NCI-H2029 (cell line): ENCODE measurements around the gene SPP2.

Source experiments
- DNase-seq: peaks from one replicate; lab custom pipeline; 2025; lab: John Stamatoyannopoulos, UW

Gene SPP2

GRCh38 chr2:234050455-234051135 lies at the start of gene SPP2:
SPP2 (plus strand) TSS chr2:234050702; CDS start chr2:234050787, 85 bp downstream.
- no peak for DNase-seq

- no peak for DNase-seq
Measured at GRCh38 chr2:234001380-234002160, 48.9 kb upstream of the SPP2 start.

GRCh38 chr2:234002281-234002680 lies 48.2 kb upstream of the SPP2 start:
- no peak for DNase-seq

GRCh38 chr2:234003972-234004617 lies 46.4 kb upstream of the SPP2 start:
- no peak for DNase-seq

- no peak for DNase-seq
Measured at GRCh38 chr2:234005126-234005525, 45.4 kb upstream of the SPP2 start.

- DNase-seq: no peak
Measured at GRCh38 chr2:234006501-234006900, 44.0 kb upstream of the SPP2 start.

GRCh38 chr2:234014427-234014826 lies 36.1 kb upstream of the SPP2 start:
- DNase-seq: no peak

GRCh38 chr2:234015861-234016260 lies 34.6 kb upstream of the SPP2 start:
- no peak for DNase-seq

GRCh38 chr2:234019896-234020295 lies 30.6 kb upstream of the SPP2 start:
- no peak for DNase-seq

GRCh38 chr2:234020332-234020731 lies 30.2 kb upstream of the SPP2 start:
- DNase-seq: no peak

GRCh38 chr2:234022424-234022823 lies 28.1 kb upstream of the SPP2 start:
- DNase-seq: no peak

- no peak for DNase-seq
Measured at GRCh38 chr2:234024304-234024703, 26.2 kb upstream of the SPP2 start.

- no peak for DNase-seq
Measured at GRCh38 chr2:234025466-234025865, 25.0 kb upstream of the SPP2 start.

GRCh38 chr2:234025891-234026401 lies 24.6 kb upstream of the SPP2 start:
- no peak for DNase-seq

- no peak for DNase-seq
Measured at GRCh38 chr2:234026693-234027254, 23.7 kb upstream of the SPP2 start.

GRCh38 chr2:234027641-234028040 lies 22.9 kb upstream of the SPP2 start:
- no peak for DNase-seq

- no peak for DNase-seq
Measured at GRCh38 chr2:234029150-234029733, 21.3 kb upstream of the SPP2 start.

GRCh38 chr2:234031207-234031606 lies 19.3 kb upstream of the SPP2 start:
- DNase-seq: no peak

GRCh38 chr2:234032279-234032856 lies 18.1 kb upstream of the SPP2 start:
- no peak for DNase-seq

- no peak for DNase-seq
Measured at GRCh38 chr2:234033174-234033573, 17.3 kb upstream of the SPP2 start.

- DNase-seq: no peak
Measured at GRCh38 chr2:234033885-234034284, 16.6 kb upstream of the SPP2 start.
